A549 (cell line): Measurements from ENCODE around the gene TXNL4B.

Source experiments
- CEBPB ChIP-seq, 2 experiments: fragments of >200 bp in 1 of 2; sonication (Bioruptor Twin) in 1 of 2; formaldehyde crosslinking in 1 of 2; IDR thresholded peaks; 2 replicates each; pipeline ENCODE4 v1.6.1; 2012 to 2016
- CTCF ChIP-seq: fragments of >200 bp; sonication (Bioruptor Twin); formaldehyde crosslinking; IDR thresholded peaks from 3 replicates; pipeline ENCODE4 v1.5.1; 2016
- MYC ChIP-seq: IDR thresholded peaks from 2 replicates; pipeline ENCODE4 v1.6.1; 2012; ENCODE audit warnings: mild to moderate bottlenecking, inconsistent platforms, low read length, improper control_type of control experiment, borderline replicate concordance
- PHF8 ChIP-seq: fragments of 200-600 bp; sonication (generic); IDR thresholded peaks from 2 replicates; pipeline ENCODE4 v1.6.1; 2016; ENCODE audit warnings: low read depth, mild to moderate bottlenecking, antibody characterized with exemption, moderate library complexity, borderline replicate concordance
- POLR2A ChIP-seq: IDR thresholded peaks from 2 replicates; pipeline ENCODE4 v1.6.1; 2012; ENCODE audit warnings: mild to moderate bottlenecking, low read length
- RAD21 ChIP-seq, 2 experiments: fragments of >200 bp in 1 of 2; sonication (Bioruptor Twin) in 1 of 2; formaldehyde crosslinking in 1 of 2; IDR thresholded peaks in 1 of 2; conservative IDR thresholded peaks in 1 of 2; 2 replicates in 1 of 2; 3 replicates in 1 of 2; pipeline ENCODE4 v1.6.1; 2012 to 2018; ENCODE audit warnings: inconsistent platforms in 1 of 2
- REST ChIP-seq: fragments of 200-600 bp; sonication (generic); IDR thresholded peaks from 2 replicates; pipeline ENCODE4 v1.6.1; 2016; ENCODE audit warnings: antibody characterized with exemption, mild to moderate bottlenecking, moderate library complexity
- USF2 ChIP-seq: fragments of 450-650 bp; IDR thresholded peaks from 2 replicates; pipeline ENCODE4 v1.6.1; 2014; ENCODE audit warnings: antibody characterized with exemption
- ZFP36 ChIP-seq: fragments of 450-650 bp; IDR thresholded peaks from 2 replicates; pipeline ENCODE4 v1.6.1; 2014; ENCODE audit warnings: borderline replicate concordance; ENCODE audit not compliant: partially characterized antibody

- no peak for TF ChIP-seq ZFP36
- TF ChIP-seq REST: no peak
- TF ChIP-seq CTCF: no peak
- TF ChIP-seq POLR2A: no peak
- no peak for TF ChIP-seq USF2
- no peak for TF ChIP-seq CEBPB (IDR thresholded peaks at IDR 0.05)
- TF ChIP-seq RAD21 (conservative IDR thresholded peaks at IDR 0.05 in 1 of 2, IDR thresholded peaks at IDR 0.05 in 1 of 2): no peak
- no peak for TF ChIP-seq PHF8
- no peak for TF ChIP-seq MYC
These were observed 36.7 kb upstream of the TXNL4B start for GRCh38 chr16:72129976-72130656.
